H7 (cell line): ENCODE results near the gene HEBP1. TPM values are rescaled to one million over a fixed set of nuclear protein-coding genes. Genes with fewer than 3 reads are reported as not detected.

ENCODE experiments used
- DNase-seq: peaks from one replicate; pipeline ENCODE4 v3.0.0; 2012
- H3K27me3 ChIP-seq: 2 replicates; pipeline ENCODE4 v1.6.0; 2011; ENCODE audit warnings: mild to moderate bottlenecking, low read length; ENCODE audit not compliant: control insufficient read depth, insufficient read depth
- H3K36me3 ChIP-seq: replicated peaks from 2 replicates; pipeline ENCODE4 v1.5.1; 2011; ENCODE audit warnings: low read length; ENCODE audit not compliant: control insufficient read depth, insufficient read depth
- H3K4me3 ChIP-seq: 2 replicates; pipeline ENCODE4 v1.5.1; 2011; ENCODE audit warnings: low read depth, mild to moderate bottlenecking, control low read depth, low read length, moderate library complexity; ENCODE audit not compliant: insufficient read depth
- total RNA-seq: library from RNA; depleted of rRNA; stranded (reverse); fragments of >200 nt; shearing (Covaris generic); gene quantifications from 2 replicates; pipeline ENCODE4 v1.2.3, GENCODE V29; 2014

HEBP1 gene
- total RNA-seq, 1 experiment from 2014 or later = 5.0 TPM

DNA sequence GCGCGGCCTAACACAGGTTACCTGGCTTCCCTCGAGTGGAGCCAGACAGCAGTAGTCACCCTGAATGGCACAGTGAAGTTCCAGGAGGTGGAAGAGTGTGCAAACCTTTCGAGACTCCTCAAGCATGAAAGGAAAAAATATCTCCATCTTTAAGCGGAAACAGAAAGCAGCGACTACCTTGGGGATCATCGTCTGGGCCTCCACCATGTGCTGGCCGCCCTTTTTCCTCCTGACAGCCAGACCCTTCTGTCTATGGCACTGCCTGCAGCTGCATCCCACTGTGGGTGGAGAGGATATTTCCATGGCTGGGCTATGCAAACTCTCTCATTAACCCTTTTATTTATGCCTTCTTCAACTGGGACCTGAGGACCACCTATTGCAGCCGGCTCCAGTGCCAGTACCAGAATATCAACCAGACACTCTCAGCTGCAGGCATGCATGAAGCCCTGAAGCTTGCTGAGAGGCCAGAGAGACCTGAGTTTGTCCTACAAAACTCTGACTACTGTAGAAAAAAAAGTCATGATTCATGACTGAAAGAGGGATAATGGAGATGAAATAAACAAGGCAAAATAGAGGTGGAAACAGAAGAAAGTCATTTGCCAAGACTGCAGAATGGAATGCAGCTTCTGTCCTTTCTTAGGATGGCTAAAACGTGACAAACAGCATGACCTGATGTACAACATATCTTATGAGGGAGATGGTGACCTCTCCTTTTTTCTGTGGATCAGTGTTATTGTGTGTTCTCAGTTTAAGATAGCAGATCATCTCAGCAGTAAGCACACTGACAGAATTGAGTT is 2.4 kb upstream of the HEBP1 start:
- no peak for DNase-seq
- no peak overlapping the region for H3K4me3 ChIP-seq
- H3K36me3 ChIP-seq = no peaks in the 10 kb centered on the region
- H3K27me3 ChIP-seq = peaks cover 19% of the 10 kb centered on the region

DNA sequence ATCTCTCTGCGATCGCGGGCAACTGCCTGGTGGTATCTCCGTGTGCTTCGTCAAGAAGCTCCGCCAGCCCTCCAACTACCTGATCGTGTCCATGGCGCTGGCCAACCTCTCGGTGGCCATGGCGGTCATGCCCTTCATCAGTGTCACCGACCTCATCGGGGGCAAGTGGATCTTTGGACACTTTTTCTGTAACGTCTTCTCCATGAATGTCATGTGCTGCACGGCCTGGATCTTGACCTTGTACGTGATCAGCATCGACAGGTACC is 1.6 kb upstream of the HEBP1 start:
- Histone ChIP-seq H3K36me3 (no peaks in the 10 kb centered on the region), H3K27me3 (peaks cover 19% of the 10 kb centered on the region), H3K4me3 (peak overlapping the region; percentile 61)
- DNase-seq = no peak

DNA sequence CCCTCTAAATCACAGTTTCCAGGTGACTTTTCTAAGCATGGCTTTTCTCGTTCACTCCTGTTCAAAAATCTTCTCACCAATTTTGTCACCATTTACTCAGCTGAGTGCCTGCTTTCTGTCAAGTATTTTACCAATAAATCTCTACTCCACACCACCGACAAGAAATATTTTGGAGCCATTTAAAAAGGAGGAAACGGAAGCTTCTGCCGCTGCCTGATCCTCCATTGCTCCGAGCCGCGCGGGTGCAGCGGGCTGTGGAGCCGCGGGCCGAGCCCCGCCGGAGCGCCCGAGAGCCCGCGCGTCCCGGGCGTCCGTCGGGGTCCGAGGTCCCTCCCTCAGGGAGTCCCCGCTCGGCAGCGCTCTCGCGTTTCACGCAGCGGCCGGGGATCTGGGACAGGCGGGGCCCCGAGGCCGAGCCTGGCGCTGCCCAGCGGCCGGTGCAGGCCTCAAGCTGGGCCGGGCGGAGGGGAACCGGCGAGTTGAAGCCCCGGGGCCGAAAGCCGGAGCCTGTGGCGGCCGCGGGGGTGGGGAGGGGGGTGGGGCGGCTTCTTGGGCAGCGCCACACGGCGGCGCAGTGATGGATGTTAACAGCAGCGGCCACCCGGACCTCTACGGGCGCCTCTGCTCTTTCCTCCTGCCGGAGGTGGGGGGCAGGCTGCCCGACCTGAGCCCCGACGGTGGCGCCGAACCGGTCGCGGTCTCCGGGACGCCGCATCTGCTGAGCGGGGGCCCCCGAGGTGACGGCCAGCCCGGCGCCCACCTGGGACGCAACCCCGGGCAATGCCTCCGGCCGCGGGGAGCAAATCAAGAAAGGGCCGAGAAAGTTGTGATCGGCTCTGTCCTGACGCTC is 1.1 kb upstream of the HEBP1 start:
- Histone ChIP-seq H3K27me3 (peaks cover 19% of the 10 kb centered on the region), H3K4me3 (peak overlapping the region; percentile 61), H3K36me3 (no peaks in the 10 kb centered on the region)
- peak; percentile 92 for DNase-seq

DNA sequence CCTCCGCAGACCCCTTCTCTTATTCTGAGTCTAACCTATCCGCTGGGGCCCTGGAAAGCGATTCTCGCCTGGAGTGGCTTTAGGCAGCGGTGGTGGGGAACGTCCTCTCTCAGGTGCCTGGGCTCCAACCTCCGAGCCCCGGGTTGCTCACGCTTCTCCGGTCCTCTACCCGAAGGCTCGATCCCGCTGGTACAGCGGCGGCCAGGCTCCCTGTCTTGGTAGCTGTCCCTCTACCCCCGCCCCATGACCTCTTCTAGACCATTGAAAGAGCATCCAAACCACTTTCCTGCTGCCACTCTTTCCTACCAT is 505 bp upstream of the HEBP1 start:
- peaks cover 19% of the 10 kb centered on the region for H3K27me3 ChIP-seq
- peak; percentile 78 for DNase-seq
- peak overlapping the region; percentile 61 for H3K4me3 ChIP-seq
- no peaks in the 10 kb centered on the region for H3K36me3 ChIP-seq

DNA sequence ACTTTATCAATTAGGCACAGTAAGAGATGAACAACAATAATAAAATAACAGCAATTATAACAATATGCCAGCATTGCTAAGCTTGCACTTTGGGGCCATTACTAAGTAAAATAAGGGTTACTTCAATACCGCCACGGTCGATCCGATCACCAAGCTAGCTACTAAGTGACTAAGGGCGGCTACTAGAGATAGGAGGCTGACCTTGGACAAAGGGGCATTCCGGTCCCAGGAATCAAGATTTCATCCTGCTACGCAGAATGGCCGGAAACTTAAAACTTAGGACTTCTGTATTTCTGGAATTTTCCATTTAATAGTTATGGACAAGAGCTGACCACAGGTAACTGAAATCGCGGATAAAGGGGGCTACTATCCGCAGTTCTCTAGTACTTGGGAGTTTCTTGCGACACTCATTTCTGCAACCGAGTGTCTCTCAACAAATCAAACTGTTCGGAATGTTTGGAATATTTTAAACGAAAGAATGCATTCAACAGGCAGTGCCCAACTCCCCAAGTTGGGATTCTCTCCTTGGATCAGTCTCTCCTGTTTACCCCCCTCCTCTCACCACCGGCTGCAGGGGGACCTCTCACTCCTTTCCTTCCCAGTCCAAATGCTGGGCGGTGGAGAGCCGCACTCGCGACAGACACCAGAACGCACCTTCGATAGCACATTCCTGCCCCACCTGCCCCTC is 650 bp downstream of the HEBP1 start:
- Histone ChIP-seq H3K36me3 (no peaks in the 10 kb centered on the region), H3K27me3 (peaks cover 19% of the 10 kb centered on the region), H3K4me3 (peak overlapping the region; percentile 80)
- peak; percentile 75 for DNase-seq

DNA sequence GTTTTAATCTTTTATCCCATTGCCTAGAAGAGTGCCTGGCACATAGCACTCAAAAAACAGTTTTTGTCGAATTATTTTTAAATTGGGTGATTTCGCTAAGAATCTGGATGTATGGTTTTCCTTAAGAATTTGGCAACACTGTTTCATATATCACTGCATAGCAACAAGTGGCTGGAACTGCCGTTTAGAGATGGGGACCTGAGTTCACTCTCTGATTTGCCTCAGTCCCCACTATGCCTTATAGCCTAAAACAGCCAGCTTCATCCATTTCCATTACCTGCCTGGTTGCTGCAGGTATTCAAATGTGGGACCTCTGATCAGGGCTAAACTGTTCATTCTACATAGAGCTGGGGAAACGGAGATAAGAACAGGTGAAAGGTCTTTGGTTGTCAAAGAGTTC is 1.8 kb downstream of the HEBP1 start:
- Histone ChIP-seq H3K4me3 (no peak overlapping the region), H3K27me3 (peaks cover 18% of the 10 kb centered on the region)
- no peak for DNase-seq

DNA sequence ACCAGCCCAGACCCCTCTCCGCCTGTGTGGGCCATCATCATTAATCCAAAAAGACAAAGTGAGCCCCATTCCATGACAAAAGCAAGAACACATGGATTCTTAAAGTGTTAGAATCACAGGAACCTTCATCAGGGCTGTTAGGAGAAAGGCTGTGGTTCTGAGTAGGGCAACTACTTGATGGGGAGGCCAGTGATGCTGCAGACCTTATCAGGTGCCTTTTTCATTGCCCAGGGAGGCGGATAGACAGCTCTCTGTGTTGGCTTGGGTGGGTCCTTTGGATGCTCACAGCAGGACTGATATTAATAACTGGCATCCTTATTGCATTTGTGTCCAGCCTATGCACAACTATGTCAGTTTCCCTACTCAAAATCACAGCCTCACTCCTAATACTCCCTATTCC is 2.3 kb downstream of the HEBP1 start:
- Histone ChIP-seq H3K27me3 (peaks cover 13% of the 10 kb centered on the region), H3K36me3 (no peaks in the 10 kb centered on the region)
- no peak for DNase-seq

More for the DNA sequence above, 1.8 kb downstream of the HEBP1 start:
- H3K36me3 ChIP-seq = no peaks in the 10 kb centered on the region

DNA sequence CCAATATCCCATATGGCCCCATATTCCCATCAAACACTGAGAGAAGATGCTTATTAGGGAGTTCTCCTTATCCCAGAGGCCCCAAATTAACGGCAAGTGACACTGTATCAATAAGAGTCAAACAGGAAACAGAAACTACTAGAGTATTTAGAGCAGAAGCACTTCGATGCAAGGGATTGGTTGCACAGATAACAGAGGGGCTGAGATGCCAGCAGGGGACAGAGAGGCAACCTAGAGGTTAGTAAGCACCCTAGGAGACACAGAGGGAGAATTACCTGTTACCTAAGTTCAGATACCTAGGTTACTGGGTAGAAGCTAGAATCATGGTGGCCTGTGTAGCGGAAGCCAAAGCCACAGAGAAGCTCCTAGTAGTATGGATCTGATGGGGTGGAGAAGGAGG is 2.9 kb downstream of the HEBP1 start:
- Histone ChIP-seq H3K36me3 (no peaks in the 10 kb centered on the region), H3K4me3 (no peak overlapping the region), H3K27me3 (peaks cover 8% of the 10 kb centered on the region)
- DNase-seq = no peak

More for the DNA sequence above, 2.3 kb downstream of the HEBP1 start:
- H3K4me3 ChIP-seq = no peak overlapping the region

DNA sequence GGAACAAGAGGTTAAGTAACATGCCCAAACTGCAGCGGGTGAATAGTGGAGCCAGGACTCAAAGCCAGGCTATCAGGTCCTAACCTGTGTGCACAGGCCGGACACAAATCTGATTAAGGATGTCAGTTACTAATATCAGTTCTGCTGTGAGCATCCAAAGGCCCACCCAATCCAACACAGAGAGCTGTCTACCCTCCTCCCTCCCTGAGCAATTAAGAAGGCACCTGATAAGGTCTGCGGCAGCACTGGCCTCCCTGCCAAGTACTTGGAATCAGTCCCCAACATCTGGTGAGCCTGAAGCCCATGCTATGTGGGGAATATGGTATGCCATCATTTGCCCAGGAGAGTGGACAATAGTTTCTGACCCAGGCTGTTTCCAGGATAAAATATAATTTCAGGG is 3.9 kb downstream of the HEBP1 start:
- no peak for DNase-seq

DNA sequence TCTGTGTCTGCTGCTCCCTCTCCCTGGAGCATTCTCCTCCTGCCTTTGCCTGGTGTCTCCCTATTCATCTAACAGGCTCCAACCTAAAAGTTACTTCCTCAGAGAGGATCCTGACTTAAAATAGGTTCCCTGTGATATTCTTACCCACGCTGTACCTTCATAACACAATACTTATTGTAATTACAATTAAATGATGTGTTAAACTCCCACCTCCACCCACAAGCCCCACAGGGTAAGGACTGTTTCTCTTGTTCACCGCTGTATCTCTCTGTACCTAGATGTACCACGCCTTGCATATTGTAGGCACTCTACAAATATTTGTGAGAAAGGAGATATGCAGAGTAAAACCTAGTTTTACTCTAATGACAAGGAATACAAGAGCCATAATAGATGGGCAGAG is 5.0 kb downstream of the HEBP1 start:
- H3K4me3 ChIP-seq = no peak overlapping the region
- H3K36me3 ChIP-seq = no peaks in the 10 kb centered on the region
- no peak for DNase-seq
- H3K27me3 ChIP-seq = no peaks in the 10 kb centered on the region

More for the DNA sequence above, 3.9 kb downstream of the HEBP1 start:
- Histone ChIP-seq H3K4me3 (no peak overlapping the region), H3K36me3 (no peaks in the 10 kb centered on the region), H3K27me3 (no peaks in the 10 kb centered on the region; the same call in 1 of the 2 replicates)

DNA sequence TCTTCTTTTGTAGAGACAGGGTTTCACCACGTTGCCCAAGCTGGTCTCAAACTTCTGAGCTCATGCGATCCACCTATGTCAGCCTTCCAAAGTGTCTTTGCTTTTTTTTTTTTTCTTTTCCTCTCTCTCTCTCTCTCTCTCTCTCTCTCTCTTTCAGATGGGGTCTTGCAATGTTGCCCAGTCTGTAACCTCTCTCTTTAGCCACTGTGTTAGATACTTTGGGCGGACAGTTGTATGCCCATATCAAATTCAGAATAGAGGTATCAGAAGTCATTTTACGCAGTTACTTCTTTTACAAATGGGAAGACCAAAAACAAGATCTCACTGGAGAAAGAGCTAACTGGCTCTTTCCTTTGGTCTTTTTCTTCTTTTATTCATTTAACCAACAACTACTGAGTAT is 6.7 kb downstream of the HEBP1 start:
- H3K27me3 ChIP-seq = no peaks in the 10 kb centered on the region
- H3K36me3 ChIP-seq = no peaks in the 10 kb centered on the region
- no peak overlapping the region for H3K4me3 ChIP-seq
- no peak for DNase-seq

DNA sequence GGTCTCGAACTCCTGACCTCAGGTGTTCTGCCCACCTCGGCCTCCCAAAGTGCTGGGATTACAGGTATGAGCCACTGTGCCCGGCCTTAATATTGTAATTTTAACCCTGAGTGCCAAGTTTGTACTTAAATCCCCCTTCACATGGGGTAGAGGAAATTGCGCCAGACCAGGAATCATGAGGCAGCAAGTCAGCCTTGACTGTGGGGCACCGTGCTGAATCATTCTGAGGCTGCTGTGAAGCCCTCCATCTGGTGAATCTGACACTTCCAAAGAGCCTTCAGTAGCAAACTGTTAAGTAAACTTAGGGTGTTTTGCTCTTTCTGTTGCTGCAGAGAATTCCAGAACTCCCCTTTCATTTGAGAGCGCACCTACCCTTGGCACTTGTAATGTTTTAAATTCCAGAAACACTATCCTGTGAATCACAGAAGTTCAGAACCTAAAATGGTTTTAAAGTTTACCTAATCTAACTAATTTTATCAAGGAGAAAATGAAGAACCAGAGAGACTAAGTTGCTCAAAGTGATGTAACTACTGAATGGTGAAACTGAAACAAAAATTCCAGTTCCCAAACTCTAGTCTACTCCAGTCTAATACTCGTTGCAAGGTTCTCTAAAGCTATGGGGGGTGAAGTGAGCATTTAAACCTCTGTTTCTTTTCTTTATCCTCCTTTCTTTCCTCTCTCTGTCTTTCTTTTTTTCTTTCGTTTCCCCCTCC is 7.5 kb downstream of the HEBP1 start:
- Histone ChIP-seq H3K27me3 (no peaks in the 10 kb centered on the region), H3K4me3 (no peak overlapping the region), H3K36me3 (no peaks in the 10 kb centered on the region)
- no peak for DNase-seq

DNA sequence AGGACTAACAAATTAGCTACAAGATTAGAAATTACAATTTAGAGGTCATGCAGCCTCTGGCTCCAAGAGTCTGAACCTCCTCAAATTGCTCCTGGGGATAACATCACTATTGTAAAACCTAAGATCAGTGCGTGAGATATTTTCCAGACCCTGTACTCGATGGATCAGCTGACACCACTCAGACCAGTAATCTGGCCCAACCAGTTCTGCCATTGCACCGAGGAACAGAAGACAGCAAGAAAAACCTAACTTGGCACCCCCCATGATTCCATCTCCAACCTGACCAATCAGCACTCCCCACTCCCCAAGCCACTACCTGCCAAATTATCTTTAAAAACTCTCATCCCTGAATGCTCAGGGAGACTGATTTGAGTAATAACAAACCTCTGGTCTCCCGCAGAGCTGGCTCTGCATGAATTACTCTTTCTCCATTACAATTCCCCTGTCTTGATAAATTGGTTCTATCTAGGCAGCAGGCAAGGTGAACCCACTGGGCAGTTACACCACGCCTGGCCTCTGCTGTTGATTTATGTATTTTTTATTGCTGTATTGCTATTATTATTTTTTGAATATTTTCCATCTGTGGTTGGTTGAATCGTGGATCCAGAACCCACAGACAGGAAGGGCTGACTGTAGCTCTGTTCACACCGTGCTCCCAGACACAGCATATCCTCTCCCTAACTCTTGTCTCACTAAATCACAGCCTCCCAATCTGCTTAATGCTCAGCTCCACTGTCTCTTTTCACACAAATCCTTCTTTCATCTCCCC is 9.2 kb downstream of the HEBP1 start:
- H3K4me3 ChIP-seq = no peak overlapping the region
- no peaks in the 10 kb centered on the region for H3K27me3 ChIP-seq
- DNase-seq = no peak
- peaks cover 2% of the 10 kb centered on the region; the same call in 1 of the 2 replicates for H3K36me3 ChIP-seq

DNA sequence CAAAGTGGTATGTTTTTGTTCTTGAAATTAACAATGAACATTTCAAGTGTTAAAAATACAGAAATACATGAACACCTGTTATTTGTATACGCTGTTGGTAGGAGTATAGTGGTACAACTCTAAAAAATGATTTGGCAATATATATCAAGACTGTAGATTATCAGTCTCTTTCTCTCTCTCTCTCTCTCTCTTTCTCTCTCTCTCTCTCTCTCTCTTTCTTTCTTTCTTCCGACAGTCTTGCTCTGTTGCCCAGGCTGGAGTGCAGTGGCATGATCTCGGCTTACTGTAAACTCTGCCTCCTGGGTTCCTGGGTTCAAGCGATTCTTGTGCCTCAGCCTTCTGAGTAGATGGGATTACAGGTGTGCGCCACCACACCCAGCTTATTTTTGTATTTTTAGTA is 12.6 kb downstream of the HEBP1 start:
- DNase-seq = no peak
- Histone ChIP-seq H3K36me3 (peaks cover 2% of the 10 kb centered on the region; the same call in 1 of the 2 replicates), H3K4me3 (no peak overlapping the region), H3K27me3 (no peaks in the 10 kb centered on the region)
